Measurements from ENCODE around the gene NAALAD2. TPM values are rescaled to one million over a fixed set of nuclear protein-coding genes. Genes with fewer than 3 reads are reported as not detected.

The NAALAD2 gene
- total and polyA plus RNA-seq, 2 donors (not counting 1 experiment from before 2014, with no cell fraction given): 0.66 to 2.2 TPM

DNA sequence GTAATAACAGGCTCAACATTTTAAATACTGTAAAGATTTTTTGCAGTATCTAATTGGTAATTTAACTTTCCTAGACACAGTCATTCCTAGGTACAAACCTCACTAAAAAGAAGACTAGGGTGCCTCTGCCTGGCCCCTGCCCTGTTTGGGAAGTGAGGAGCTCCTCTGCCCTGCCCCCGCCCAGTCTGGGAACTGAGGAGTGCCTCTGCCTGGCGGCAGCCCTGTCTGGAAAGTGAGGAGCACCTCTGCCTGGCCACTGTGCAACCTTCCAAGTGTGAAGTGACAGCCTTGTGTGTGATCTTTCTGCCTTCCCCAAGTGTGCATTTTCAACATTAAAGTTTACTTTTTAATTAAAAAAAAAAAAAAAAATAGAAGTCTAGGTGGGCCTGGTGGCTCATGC lies 84.1 kb downstream of the NAALAD2 start:
- TF ChIP-seq EZH2 (IDR thresholded peaks at IDR 0.05; ENCODE audit: low read length, missing control alignments): no peak
- TF ChIP-seq, protein P1, sequence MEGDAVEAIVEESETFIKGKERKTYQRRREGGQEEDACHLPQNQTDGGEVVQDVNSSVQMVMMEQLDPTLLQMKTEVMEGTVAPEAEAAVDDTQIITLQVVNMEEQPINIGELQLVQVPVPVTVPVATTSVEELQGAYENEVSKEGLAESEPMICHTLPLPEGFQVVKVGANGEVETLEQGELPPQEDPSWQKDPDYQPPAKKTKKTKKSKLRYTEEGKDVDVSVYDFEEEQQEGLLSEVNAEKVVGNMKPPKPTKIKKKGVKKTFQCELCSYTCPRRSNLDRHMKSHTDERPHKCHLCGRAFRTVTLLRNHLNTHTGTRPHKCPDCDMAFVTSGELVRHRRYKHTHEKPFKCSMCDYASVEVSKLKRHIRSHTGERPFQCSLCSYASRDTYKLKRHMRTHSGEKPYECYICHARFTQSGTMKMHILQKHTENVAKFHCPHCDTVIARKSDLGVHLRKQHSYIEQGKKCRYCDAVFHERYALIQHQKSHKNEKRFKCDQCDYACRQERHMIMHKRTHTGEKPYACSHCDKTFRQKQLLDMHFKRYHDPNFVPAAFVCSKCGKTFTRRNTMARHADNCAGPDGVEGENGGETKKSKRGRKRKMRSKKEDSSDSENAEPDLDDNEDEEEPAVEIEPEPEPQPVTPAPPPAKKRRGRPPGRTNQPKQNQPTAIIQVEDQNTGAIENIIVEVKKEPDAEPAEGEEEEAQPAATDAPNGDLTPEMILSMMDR (conservative IDR thresholded peaks at IDR 0.05 in 1 of 2, IDR thresholded peaks at IDR 0.05 in 1 of 2; ENCODE audit: low read depth in 1 of 2, low read length in 2 of 2): no peak
- Histone ChIP-seq H3K79me2 (ENCODE audit: control insufficient read depth, insufficient read depth, low read length) (peaks cover 87% of the 10 kb centered on the region), H3K9ac (ENCODE audit: insufficient read depth, low read length) (no peak overlapping the region), H3K9me3 (ENCODE audit: control insufficient read depth, insufficient read depth, low read depth, low read length) (no peaks in the 10 kb centered on the region), H3K27ac (ENCODE audit: insufficient read depth, low read length) (no peak overlapping the region), H3K4me2 (ENCODE audit: extremely low read depth, insufficient read depth, low read length) (no peak overlapping the region), H3K4me1 (ENCODE audit: control insufficient read depth, extremely low read depth, insufficient read depth, low read length) (no peaks in the 10 kb centered on the region), H2AFZ (ENCODE audit: low read length) (no peak overlapping the region), H3K36me3 (ENCODE audit: control insufficient read depth, insufficient read depth, low read length) (peaks cover 2% of the 10 kb centered on the region), H3K4me3 (replicated peaks in 1 of 4; ENCODE audit: control extremely low read depth in 1 of 4, insufficient read depth in 1 of 4, low read depth in 3 of 4, low read length in 4 of 4) (no peak overlapping the region), H3K27me3 (ENCODE audit: control insufficient read depth, insufficient read depth, low read length) (no peaks in the 10 kb centered on the region), H4K20me1 (ENCODE audit: control insufficient read depth, extremely low read depth, insufficient read depth, low read length) (no peaks in the 10 kb centered on the region)
- no peak for DNase-seq (ENCODE audit: low read depth in 2 of 2)

DNA sequence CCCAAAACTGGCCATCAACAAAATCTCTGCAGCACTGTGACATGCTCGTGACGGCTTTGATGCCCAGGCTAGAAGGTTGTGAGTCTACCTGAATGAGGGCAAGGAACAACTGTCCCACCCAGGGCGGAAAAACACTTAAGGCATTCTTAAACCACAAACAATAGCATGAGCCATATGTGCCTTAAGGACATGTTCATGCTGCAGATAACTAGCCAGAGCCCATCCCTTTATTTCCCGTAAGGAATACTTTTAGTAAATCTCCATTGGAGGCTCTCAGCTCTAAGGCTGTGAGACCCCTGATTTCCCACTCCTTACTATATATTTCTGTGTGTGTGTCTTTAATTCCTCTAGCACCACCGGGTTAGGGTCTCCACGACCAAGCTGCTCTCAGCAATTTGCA lies 85.0 kb downstream of the NAALAD2 start:
- Histone ChIP-seq H3K9ac (ENCODE audit: insufficient read depth, low read length) (no peak overlapping the region), H3K4me2 (ENCODE audit: extremely low read depth, insufficient read depth, low read length) (no peak overlapping the region), H3K4me3 (replicated peaks in 1 of 4; ENCODE audit: control extremely low read depth in 1 of 4, insufficient read depth in 1 of 4, low read depth in 3 of 4, low read length in 4 of 4) (no peak overlapping the region), H3K36me3 (ENCODE audit: control insufficient read depth, insufficient read depth, low read length) (peaks cover 2% of the 10 kb centered on the region), H3K27ac (ENCODE audit: insufficient read depth, low read length) (no peak overlapping the region), H2AFZ (ENCODE audit: low read length) (no peak overlapping the region), H3K79me2 (ENCODE audit: control insufficient read depth, insufficient read depth, low read length) (peaks cover 83% of the 10 kb centered on the region), H4K20me1 (ENCODE audit: control insufficient read depth, extremely low read depth, insufficient read depth, low read length) (no peaks in the 10 kb centered on the region), H3K27me3 (ENCODE audit: control insufficient read depth, insufficient read depth, low read length) (no peaks in the 10 kb centered on the region), H3K4me1 (ENCODE audit: control insufficient read depth, extremely low read depth, insufficient read depth, low read length) (no peaks in the 10 kb centered on the region), H3K9me3 (ENCODE audit: control insufficient read depth, insufficient read depth, low read depth, low read length) (no peaks in the 10 kb centered on the region)
- DNase-seq (ENCODE audit: low read depth in 2 of 2): no peak
- TF ChIP-seq EZH2 (IDR thresholded peaks at IDR 0.05; ENCODE audit: low read length, missing control alignments): no peak
- TF ChIP-seq, protein P1 (conservative IDR thresholded peaks at IDR 0.05 in 1 of 2, IDR thresholded peaks at IDR 0.05 in 1 of 2; ENCODE audit: low read depth in 1 of 2, low read length in 2 of 2): no peak

DNA sequence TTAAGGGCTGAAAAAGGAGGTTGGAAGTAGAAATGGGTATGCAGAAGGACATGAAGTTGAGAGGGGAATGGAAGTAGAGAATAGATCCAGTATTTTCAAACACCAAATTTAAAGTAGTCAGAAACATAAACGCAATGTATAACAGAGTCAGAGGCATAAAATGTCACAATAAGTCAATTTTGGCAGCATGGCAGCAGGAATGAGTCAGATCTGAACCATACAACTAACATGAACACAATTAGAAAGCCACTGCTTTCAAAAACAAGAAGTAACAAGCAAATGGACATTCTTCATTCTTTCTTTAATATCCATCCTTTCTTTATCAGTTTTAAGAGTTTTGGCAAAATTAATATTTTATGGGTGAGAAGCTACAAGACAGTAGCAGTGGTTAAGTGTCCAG lies 85.9 kb downstream of the NAALAD2 start:
- H3K4me3 ChIP-seq (replicated peaks in 1 of 4; ENCODE audit: control extremely low read depth in 1 of 4, insufficient read depth in 1 of 4, low read depth in 3 of 4, low read length in 4 of 4): peak overlapping the region in 3 of 4 experiments; percentile 1 to 92 (median 83)
- peak overlapping the region; percentile 60 for H3K4me2 ChIP-seq (ENCODE audit: extremely low read depth, insufficient read depth, low read length)
- TF ChIP-seq, protein P1 (conservative IDR thresholded peaks at IDR 0.05 in 1 of 2, IDR thresholded peaks at IDR 0.05 in 1 of 2; ENCODE audit: low read depth in 1 of 2, low read length in 2 of 2): no peak
- TF ChIP-seq EZH2 (IDR thresholded peaks at IDR 0.05; ENCODE audit: low read length, missing control alignments): no peak
- H3K27me3 ChIP-seq (ENCODE audit: control insufficient read depth, insufficient read depth, low read length): no peaks in the 10 kb centered on the region
- H3K36me3 ChIP-seq (ENCODE audit: control insufficient read depth, insufficient read depth, low read length): no peaks in the 10 kb centered on the region
- DNase-seq (ENCODE audit: low read depth in 2 of 2): peak; percentile 62 to 75
- no peak overlapping the region for H3K27ac ChIP-seq (ENCODE audit: insufficient read depth, low read length)
- peaks cover 74% of the 10 kb centered on the region for H3K79me2 ChIP-seq (ENCODE audit: control insufficient read depth, insufficient read depth, low read length)
- no peak overlapping the region for H2AFZ ChIP-seq (ENCODE audit: low read length)
- H4K20me1 ChIP-seq (ENCODE audit: control insufficient read depth, extremely low read depth, insufficient read depth, low read length): no peaks in the 10 kb centered on the region
- no peak overlapping the region for H3K9ac ChIP-seq (ENCODE audit: insufficient read depth, low read length)
- H3K4me1 ChIP-seq (ENCODE audit: control insufficient read depth, extremely low read depth, insufficient read depth, low read length): no peaks in the 10 kb centered on the region
- no peaks in the 10 kb centered on the region for H3K9me3 ChIP-seq (ENCODE audit: control insufficient read depth, insufficient read depth, low read depth, low read length)
